IMR-90 (cell line): ENCODE data around the gene RORC. TPM values are rescaled to one million over a fixed set of nuclear protein-coding genes. Genes with fewer than 3 reads are reported as not detected.

Experiments used
- ATAC-seq: fragments of 200-7000 bp; cut with Tn5 transposase; 2 replicates; pipeline ENCODE4 v1.9.1; 2020; ENCODE audit warnings: low read depth, mild to moderate bottlenecking, moderate library complexity
- BruUV-seq: library from RNA; stranded (reverse); fragments of 400-500 nt; replicated peaks from 2 replicates; lab custom pipeline; 2021; lab: Mats Ljungman, UMichigan
- CTCF ChIA-PET: fragments of 300-600 bp; formaldehyde crosslinking; extraction: SDS; loops from one replicate; lab custom pipeline; 2021; ENCODE audit warnings: antibody characterized with exemption; lab: Yijun Ruan, JAX
- POLR2A ChIA-PET: fragments of 300-600 bp; sonication (Branson Sonifier 250); formaldehyde crosslinking; loops from one replicate; lab custom pipeline; 2022; ENCODE audit warnings: antibody characterized with exemption; ENCODE audit not compliant: unreplicated experiment; lab: Charles Lee
- DNase-seq: peaks from one replicate; pipeline ENCODE4 v3.0.0; 2013
- H2AFZ ChIP-seq: replicated peaks from 2 replicates; pipeline ENCODE3; 2013; ENCODE audit warnings: low read length, mild to moderate bottlenecking; ENCODE audit not compliant: poor library complexity
- H2AK5ac ChIP-seq: 2 replicates; pipeline ENCODE4 v1.6.1; 2013; ENCODE audit warnings: low read depth, low read length, inconsistent platforms
- H2AK9ac ChIP-seq: replicated peaks from 2 replicates; pipeline ENCODE3; 2013; ENCODE audit warnings: mild to moderate bottlenecking, low read depth, low read length, moderate library complexity; ENCODE audit not compliant: poor library complexity
- H2BK120ac ChIP-seq: 2 replicates; pipeline ENCODE4 v1.6.1; 2013; ENCODE audit warnings: low read depth, low read length, inconsistent platforms
- H2BK15ac ChIP-seq: 3 replicates; pipeline ENCODE4 v1.6.1; 2013; ENCODE audit warnings: low read depth, low read length, inconsistent platforms
- H2BK20ac ChIP-seq: 2 replicates; pipeline ENCODE4 v1.6.1; 2013; ENCODE audit warnings: low read depth, mild to moderate bottlenecking, inconsistent platforms, low read length, moderate library complexity
- H2BK5ac ChIP-seq: 2 replicates; pipeline ENCODE4 v1.6.1; 2013; ENCODE audit warnings: mild to moderate bottlenecking, low read depth, low read length, inconsistent platforms; ENCODE audit not compliant: poor library complexity, severe bottlenecking
- H3K14ac ChIP-seq: replicated peaks from 2 replicates; pipeline ENCODE4 v1.6.1; 2013; ENCODE audit warnings: low read depth, low read length, inconsistent platforms
- H3K18ac ChIP-seq: 2 replicates; pipeline ENCODE4 v1.6.1; 2013; ENCODE audit warnings: low read depth, low read length, control low read depth
- H3K23ac ChIP-seq: 2 replicates; pipeline ENCODE4 v1.6.1; 2013; ENCODE audit warnings: low read depth, low read length, inconsistent platforms
- H3K27ac ChIP-seq: 2 replicates; pipeline ENCODE4 v1.5.1; 2013; ENCODE audit warnings: mild to moderate bottlenecking, control low read depth, low read length; ENCODE audit not compliant: insufficient read depth
- H3K27me3 ChIP-seq: 2 replicates; pipeline ENCODE4 v1.6.1; 2013; ENCODE audit warnings: low read length; ENCODE audit not compliant: control insufficient read depth, insufficient read depth
- H3K36me3 ChIP-seq: 2 replicates; pipeline ENCODE4 v1.6.1; 2013; ENCODE audit warnings: low read length, mixed read lengths; ENCODE audit not compliant: control insufficient read depth, insufficient read depth
- H3K4ac ChIP-seq: 2 replicates; pipeline ENCODE4 v1.6.1; 2013; ENCODE audit warnings: low read depth, low read length, inconsistent platforms
- H3K4me1 ChIP-seq: 2 replicates; pipeline ENCODE4 v1.6.1; 2013; ENCODE audit warnings: low read length, mixed read lengths; ENCODE audit not compliant: control insufficient read depth, insufficient read depth
- H3K4me2 ChIP-seq: 2 replicates; pipeline ENCODE4 v1.6.1; 2013; ENCODE audit warnings: low read depth, mild to moderate bottlenecking, control low read depth, low read length, moderate library complexity
- H3K4me3 ChIP-seq: 2 replicates; pipeline ENCODE4 v1.5.1; 2013; ENCODE audit warnings: low read depth, mild to moderate bottlenecking, control low read depth, low read length, moderate library complexity; ENCODE audit not compliant: insufficient read depth
- H3K56ac ChIP-seq: 2 replicates; pipeline ENCODE4 v1.6.1; 2013; ENCODE audit warnings: low read length, inconsistent platforms; ENCODE audit not compliant: insufficient read depth; ENCODE audit errors: extremely low read depth
- H3K79me1 ChIP-seq, 2 experiments: 2 replicates each; pipeline ENCODE4 v1.6.1; 2013; ENCODE audit warnings: low read length in 2 of 2, inconsistent platforms in 1 of 2, low read depth in 1 of 2
- H3K9ac ChIP-seq: 2 replicates; pipeline ENCODE4 v1.6.1; 2013; ENCODE audit warnings: low read depth, low read length, control low read depth
- H3K9me1 ChIP-seq: 2 replicates; pipeline ENCODE4 v1.6.1; 2013; ENCODE audit warnings: low read length, inconsistent platforms; ENCODE audit not compliant: insufficient read depth
- H3K9me3 ChIP-seq: 2 replicates; pipeline ENCODE4 v1.6.1; 2013; ENCODE audit warnings: low read length; ENCODE audit not compliant: control insufficient read depth, insufficient read depth
- H4K20me1 ChIP-seq: 2 replicates; pipeline ENCODE4 v1.6.1; 2013; ENCODE audit warnings: low read length, inconsistent platforms; ENCODE audit not compliant: insufficient read depth
- H4K5ac ChIP-seq: 2 replicates; pipeline ENCODE4 v1.6.1; 2013; ENCODE audit warnings: mild to moderate bottlenecking, low read depth, low read length, control low read depth
- H4K8ac ChIP-seq, 2 experiments: 2 replicates each; pipeline ENCODE4 v1.6.1; 2013; ENCODE audit warnings: low read depth in 2 of 2, low read length in 2 of 2, control low read depth in 1 of 2, inconsistent platforms in 1 of 2
- H4K91ac ChIP-seq: 2 replicates; pipeline ENCODE4 v1.6.1; 2013; ENCODE audit warnings: low read depth, low read length, inconsistent platforms; ENCODE audit not compliant: insufficient read depth
- CHD1 ChIP-seq: IDR thresholded peaks from 2 replicates; pipeline ENCODE4 v1.6.1; 2012; ENCODE audit warnings: low read depth, low read length, improper control_type of control experiment
- NFE2L2 ChIP-seq: fragments of 150-350 bp; IDR thresholded peaks from 2 replicates; pipeline ENCODE4 v1.6.1; 2016; ENCODE audit warnings: low read depth, mild to moderate bottlenecking, low read length
- POLR2A ChIP-seq: IDR thresholded peaks from 2 replicates; pipeline ENCODE4 v1.6.1; 2012; ENCODE audit warnings: mild to moderate bottlenecking, low read depth, low read length
- RCOR1 ChIP-seq: IDR thresholded peaks from 2 replicates; pipeline ENCODE4 v1.6.1; 2012; ENCODE audit warnings: mild to moderate bottlenecking, low read length, improper control_type of control experiment; ENCODE audit not compliant: insufficient replicate concordance
- RFX5 ChIP-seq: IDR thresholded peaks from 2 replicates; pipeline ENCODE4 v1.8.0; 2012; ENCODE audit warnings: low read depth, mild to moderate bottlenecking, low read length, moderate library complexity
- SMC3 ChIP-seq: fragments of 150-350 bp; IDR thresholded peaks from 2 replicates; pipeline ENCODE4 v1.6.1; 2016; ENCODE audit warnings: low read depth, mild to moderate bottlenecking, antibody characterized with exemption, low read length, moderate library complexity
- USF2 ChIP-seq: fragments of 150-350 bp; IDR thresholded peaks from 2 replicates; pipeline ENCODE4 v1.6.1; 2017; ENCODE audit warnings: mild to moderate bottlenecking, antibody characterized with exemption, low read length, low read depth
- WGBS, 2 experiments: methylation state at CpG; one replicate each; pipeline versions ENCODE4 v1.1.5 to v1.1.7; 2013; ENCODE audit warnings: missing lambda C conversion rate in 2 of 2; ENCODE audit not compliant: insufficient read length in 1 of 2; ENCODE audit errors: extremely low coverage in 2 of 2; 5-methylcytosine and 5-hydroxymethylcytosine counted together
- dilution Hi-C: fragments of 300-500 bp; cut with HindIII; formaldehyde crosslinking; loops from one replicate; pipeline ENCODE4 v1.14.3; 2018; ENCODE audit warnings: low sequenced_read_pairs; ENCODE audit not compliant: unreplicated experiment
- in situ Hi-C: fragments of 300-500 bp; cut with MboI; formaldehyde crosslinking; loops from 3 replicates; pipeline ENCODE4 v1.14.3; 2019; ENCODE audit warnings: low sequenced_read_pairs, inconsistent platforms, mixed read lengths
- intact Hi-C: fragments of 100-400 bp; cut with micrococcal nuclease; formaldehyde crosslinking; loops from 2 replicates; pipeline ENCODE4 v1.10.0; 2022
- polyA plus RNA-seq, 3 experiments: library from polyadenylated mRNA; depleted of rRNA; stranded (reverse); fragments of >200 nt; gene quantifications; 2 replicates each; pipeline ENCODE4 v1.2.3, GENCODE V29; 2012; ENCODE audit warnings: low replicate concordance in 1 of 3
- total RNA-seq: library from RNA; depleted of rRNA; stranded (reverse); fragments of >200 nt; gene quantifications from 2 replicates; pipeline ENCODE4 v1.2.3, GENCODE V29; 2012
- TF ChIP-seq, protein P1 (sequence below): fragments of 150-350 bp; IDR thresholded peaks from 2 replicates; pipeline ENCODE4 v1.6.1; 2016; ENCODE audit warnings: low read depth, mild to moderate bottlenecking, low read length, moderate library complexity, borderline replicate concordance

Gene RORC
- total and polyA plus RNA-seq, 2 of the 4 experiments (the other 2 are of a cell fraction) = not detected

DNA sequence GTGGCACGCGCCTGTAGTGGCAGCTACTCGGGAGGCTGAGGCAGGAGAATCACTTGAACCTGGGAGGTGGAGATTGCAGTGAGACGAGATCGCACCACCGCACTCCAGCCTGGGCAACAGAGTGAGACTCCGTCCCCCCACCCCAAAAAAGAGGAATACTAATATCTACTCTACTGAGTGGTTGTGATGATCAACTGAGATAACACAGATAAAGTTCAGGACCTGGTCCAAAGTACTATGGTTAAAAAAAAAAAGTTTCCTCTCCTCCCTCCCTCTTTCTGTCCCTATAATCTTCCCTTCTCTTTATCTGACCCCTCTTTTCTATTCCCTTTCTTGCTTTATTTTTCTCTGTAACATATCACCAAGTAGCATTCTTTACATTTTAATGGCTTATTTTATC, 4.0 kb upstream of the RORC start:
- Histone ChIP-seq H3K79me1 (no peaks in the 10 kb centered on the region), H2BK20ac (no peak overlapping the region), H3K9me1 (no peaks in the 10 kb centered on the region), H3K9me3 (no peaks in the 10 kb centered on the region), H2AK5ac (no peak overlapping the region), H3K4me1 (no peaks in the 10 kb centered on the region; the same call in 1 of the 2 replicates), H4K5ac (no peak overlapping the region), H3K36me3 (no peaks in the 10 kb centered on the region), H3K18ac (no peak overlapping the region), H2AFZ (no peak overlapping the region), H2BK15ac (no peak overlapping the region), H3K14ac (no peak overlapping the region), H3K4me2 (no peak overlapping the region), H2AK9ac (no peak overlapping the region), H4K20me1 (no peaks in the 10 kb centered on the region), H3K56ac (no peak overlapping the region), H3K27me3 (peaks cover 68% of the 10 kb centered on the region), H4K8ac (no peak overlapping the region), H3K4me3 (no peak overlapping the region), H2BK5ac (no peak overlapping the region), H3K23ac (no peak overlapping the region), H3K9ac (no peak overlapping the region), H3K4ac (no peak overlapping the region), H4K91ac (no peak overlapping the region), H2BK120ac (no peak overlapping the region), H3K27ac (no peak overlapping the region)
- intact Hi-C loops (loop anchor here (5.0 to 10.0 kb wide), 2 partner anchors 73 to 291 kb away; partner anchors contain the start of genes MRPL9 and TUFT1), in situ Hi-C loops (no loop called here), dilution Hi-C loops (no loop called here)
- DNase-seq = no peak
- POLR2A ChIA-PET = no interaction called here
- CTCF ChIA-PET = no interaction called here
- no TSS peak for BruUV-seq
- WGBS, 2 experiments = no CpG with 5 or more reads among the region's 7 CpGs
- no peak for ATAC-seq
- TF ChIP-seq, protein P1, sequence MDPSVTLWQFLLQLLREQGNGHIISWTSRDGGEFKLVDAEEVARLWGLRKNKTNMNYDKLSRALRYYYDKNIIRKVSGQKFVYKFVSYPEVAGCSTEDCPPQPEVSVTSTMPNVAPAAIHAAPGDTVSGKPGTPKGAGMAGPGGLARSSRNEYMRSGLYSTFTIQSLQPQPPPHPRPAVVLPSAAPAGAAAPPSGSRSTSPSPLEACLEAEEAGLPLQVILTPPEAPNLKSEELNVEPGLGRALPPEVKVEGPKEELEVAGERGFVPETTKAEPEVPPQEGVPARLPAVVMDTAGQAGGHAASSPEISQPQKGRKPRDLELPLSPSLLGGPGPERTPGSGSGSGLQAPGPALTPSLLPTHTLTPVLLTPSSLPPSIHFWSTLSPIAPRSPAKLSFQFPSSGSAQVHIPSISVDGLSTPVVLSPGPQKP = no peak
- TF ChIP-seq RCOR1 = no peak
- TF ChIP-seq POLR2A = no peak
- TF ChIP-seq NFE2L2 = no peak
- TF ChIP-seq RFX5 = no peak
- TF ChIP-seq SMC3 = no peak
- no peak for TF ChIP-seq USF2
- no peak for TF ChIP-seq CHD1
